ENCODE data around the gene PPP2R5C.
A peak's percentile ranks its signal among the peaks of the same experiment; 100 is the strongest.

PPP2R5C gene

DNA sequence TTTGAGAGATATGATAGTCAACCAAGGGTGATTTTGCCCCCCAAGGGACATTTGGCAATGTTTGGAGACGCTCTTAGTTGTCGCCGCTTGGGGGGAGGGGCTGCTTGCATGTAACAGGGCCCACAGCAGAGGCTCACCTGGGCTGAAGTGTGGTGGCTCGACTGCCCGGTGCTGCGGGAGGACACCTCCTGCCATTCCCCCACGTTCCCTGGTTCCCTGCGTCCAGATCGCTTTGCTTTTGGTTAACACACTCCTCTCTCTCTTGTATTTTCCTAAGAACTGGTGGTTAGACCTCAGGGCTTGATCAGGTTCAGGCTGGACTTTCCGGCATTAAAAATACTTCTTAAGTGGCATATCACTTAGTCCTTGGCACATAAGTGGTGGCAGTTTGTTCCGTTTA lies 18.9 kb downstream of the PPP2R5C start:
- no peak for DNase-seq (ENCODE audit: low spot score)
- Histone ChIP-seq H3K27ac (no peak overlapping the region), H3K4me3 (peak overlapping the region; percentile 78)
- TF ChIP-seq, protein P1, sequence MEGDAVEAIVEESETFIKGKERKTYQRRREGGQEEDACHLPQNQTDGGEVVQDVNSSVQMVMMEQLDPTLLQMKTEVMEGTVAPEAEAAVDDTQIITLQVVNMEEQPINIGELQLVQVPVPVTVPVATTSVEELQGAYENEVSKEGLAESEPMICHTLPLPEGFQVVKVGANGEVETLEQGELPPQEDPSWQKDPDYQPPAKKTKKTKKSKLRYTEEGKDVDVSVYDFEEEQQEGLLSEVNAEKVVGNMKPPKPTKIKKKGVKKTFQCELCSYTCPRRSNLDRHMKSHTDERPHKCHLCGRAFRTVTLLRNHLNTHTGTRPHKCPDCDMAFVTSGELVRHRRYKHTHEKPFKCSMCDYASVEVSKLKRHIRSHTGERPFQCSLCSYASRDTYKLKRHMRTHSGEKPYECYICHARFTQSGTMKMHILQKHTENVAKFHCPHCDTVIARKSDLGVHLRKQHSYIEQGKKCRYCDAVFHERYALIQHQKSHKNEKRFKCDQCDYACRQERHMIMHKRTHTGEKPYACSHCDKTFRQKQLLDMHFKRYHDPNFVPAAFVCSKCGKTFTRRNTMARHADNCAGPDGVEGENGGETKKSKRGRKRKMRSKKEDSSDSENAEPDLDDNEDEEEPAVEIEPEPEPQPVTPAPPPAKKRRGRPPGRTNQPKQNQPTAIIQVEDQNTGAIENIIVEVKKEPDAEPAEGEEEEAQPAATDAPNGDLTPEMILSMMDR (IDR thresholded peaks at IDR 0.05): no peak

DNA sequence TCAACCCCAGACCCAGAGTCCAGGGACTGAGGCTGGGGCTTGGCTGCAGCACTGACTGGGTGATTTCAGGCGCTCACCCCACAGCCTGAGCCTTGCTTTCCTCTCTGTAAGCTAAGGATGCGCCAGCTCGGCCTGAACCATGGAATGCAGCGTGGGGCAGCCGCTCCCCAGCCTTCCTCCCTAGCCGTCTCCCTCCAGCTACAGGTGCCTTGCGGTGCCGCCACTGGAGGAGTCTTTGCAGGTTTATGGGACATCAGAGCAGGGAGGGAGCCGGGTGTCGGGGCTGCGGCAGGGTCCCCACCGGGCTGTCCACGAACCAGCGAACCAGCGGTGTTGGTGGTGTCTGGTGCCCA lies 19.4 kb downstream of the PPP2R5C start:
- TF ChIP-seq, protein P1 (IDR thresholded peaks at IDR 0.05): no peak
- H3K27ac ChIP-seq: no peak overlapping the region
- H3K4me3 ChIP-seq: peak overlapping the region; percentile 78
- DNase-seq (ENCODE audit: low spot score): no peak

DNA sequence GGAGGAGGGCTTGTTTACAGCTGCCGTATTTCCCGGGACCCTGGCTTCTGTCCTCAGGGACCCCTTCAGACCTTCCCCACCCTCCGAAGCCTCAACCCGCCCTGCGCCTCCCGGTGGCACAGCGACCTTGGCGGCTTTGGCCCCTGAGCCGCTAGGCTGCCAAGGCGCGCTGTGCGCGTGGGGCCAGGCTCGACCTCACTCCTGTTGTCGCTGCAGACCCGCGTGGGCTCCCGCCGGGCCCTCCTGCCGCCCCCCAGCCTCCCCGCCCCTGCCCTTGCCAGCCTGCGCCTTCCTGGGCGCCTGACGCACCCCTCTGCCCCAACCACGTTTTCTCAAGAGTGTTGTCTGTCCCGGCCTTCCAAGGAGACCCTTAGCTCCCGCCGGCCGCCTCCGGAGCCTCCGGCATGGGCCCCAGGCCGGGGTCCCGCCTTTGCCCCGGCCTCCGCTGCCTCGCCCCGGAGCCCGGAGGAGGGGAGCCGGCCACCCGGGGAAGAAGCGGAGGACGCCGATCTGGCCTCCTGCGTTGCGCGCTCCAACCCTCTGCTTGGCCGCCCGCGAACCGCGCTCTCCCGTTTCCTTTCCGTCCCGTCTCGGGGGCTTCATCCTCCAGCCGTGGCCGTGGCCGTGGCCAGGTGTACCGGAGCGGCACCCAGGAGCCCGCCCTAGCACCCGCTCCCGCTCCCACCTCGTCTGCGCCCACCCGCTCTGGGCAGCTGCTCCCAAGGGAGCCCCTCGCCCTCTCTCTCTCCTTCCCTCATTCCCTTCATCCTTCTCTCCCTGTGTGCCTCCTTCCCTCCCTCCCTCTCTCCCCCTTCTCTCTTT lies 19.9 kb downstream of the PPP2R5C start:
- H3K4me3 ChIP-seq: peak overlapping the region; percentile 78
- H3K27ac ChIP-seq: no peak overlapping the region
- TF ChIP-seq, protein P1 (IDR thresholded peaks at IDR 0.05): no peak
- DNase-seq (ENCODE audit: low spot score): no peak

DNA sequence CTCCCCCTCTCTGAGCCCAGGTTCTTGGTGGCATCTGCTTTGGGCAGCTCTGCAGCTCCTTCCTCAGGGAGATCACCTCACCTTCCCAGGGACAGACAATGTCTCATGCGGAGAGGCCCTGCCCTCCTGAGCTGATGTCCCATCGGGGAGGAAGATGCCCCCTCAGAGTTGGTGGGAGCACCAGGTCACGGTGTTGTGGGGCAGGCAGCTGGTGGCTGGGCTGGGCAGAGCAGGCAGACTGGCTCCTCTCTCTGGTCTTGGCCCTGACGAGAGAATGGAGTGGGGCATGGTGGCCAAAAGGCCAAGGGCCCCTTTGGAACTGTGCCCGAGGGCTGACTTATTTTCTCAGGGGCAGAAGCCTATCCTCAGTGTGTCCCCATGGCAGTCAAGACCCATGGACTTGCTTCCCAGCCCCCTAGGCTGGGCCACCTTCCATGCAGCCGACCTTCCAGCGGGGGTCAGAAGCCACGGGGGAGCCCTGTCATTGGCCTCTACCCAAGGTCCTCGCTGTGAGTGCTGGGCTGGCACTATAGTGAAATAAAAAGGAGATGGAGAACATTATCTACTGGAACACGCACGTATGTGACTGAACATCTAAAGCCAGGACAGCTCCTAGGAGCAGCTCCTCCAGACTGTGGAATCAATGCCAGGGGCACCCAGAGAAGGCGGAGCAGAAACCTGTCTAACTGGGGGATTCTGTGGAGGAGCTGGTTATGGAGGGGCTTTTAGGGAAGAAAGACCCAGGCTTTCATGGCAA lies 21.9 kb downstream of the PPP2R5C start:
- H3K4me3 ChIP-seq: no peak overlapping the region
- no peak overlapping the region for H3K27ac ChIP-seq
- TF ChIP-seq, protein P1 (IDR thresholded peaks at IDR 0.05): no peak
- DNase-seq (ENCODE audit: low spot score): no peak

DNA sequence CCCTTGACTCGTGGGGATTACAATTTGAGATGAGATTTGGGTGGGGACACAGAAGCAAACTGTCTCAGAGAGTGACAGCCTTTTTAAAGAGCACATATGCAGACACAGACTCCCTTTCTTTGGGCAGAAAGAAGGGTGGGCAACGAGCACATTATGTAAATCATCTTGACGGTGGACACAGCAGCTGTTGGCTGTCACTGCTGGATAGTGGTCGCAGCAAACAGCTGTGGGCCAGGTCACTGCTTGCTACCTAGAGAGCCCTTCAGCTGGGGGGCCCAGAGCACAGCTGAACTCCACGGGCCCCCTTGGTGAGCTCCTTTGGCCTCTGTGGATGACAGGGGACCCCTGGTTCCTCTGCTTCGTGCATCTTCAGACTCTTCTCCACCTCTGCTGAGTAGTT lies 23.1 kb downstream of the PPP2R5C start:
- Histone ChIP-seq H3K4me3 (no peak overlapping the region), H3K27ac (no peak overlapping the region)
- TF ChIP-seq, protein P1 (IDR thresholded peaks at IDR 0.05): no peak
- DNase-seq (ENCODE audit: low spot score): no peak

DNA sequence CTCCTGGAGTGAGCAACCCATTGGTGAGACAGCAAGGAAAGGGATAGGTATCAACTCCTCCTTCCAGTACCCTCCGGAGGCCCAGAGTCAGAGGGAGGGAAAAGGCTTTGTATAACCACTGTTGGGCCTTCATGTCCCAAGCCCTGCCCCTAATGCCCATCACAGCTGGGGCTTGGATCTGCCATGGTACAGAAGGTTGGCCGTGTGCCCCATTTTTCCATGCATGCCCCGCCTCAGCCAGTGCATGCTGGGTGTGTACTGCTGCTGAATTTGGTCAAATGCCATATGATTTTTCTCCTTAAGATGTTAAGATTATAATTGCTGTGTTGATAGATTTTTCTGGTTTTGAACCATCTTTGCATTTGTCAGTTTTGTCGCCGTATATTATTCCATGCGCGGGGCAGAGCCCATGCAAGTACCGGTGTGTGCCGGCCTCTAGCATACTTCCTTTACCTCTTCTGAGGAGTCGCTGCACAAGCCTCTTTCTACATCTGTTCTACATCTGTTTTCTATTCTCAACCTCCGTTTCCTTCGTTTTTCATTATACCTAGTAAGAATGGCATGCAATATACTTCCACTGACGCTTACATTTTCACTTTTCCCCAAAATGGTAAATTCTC lies 26.6 kb downstream of the PPP2R5C start:
- DNase-seq (ENCODE audit: low spot score): no peak
- no peak overlapping the region for H3K27ac ChIP-seq

More for the DNA sequence above, 26.6 kb downstream of the PPP2R5C start:
- TF ChIP-seq, protein P1 (IDR thresholded peaks at IDR 0.05): no peak
- no peak overlapping the region for H3K4me3 ChIP-seq
